GM13977 (cell line): ENCODE measurements around the gene KRT5.

ENCODE experiments used
- DNase-seq: peaks from one replicate; pipeline ENCODE4 v3.0.0; 2012; ENCODE audit warnings: low spot score
- CTCF ChIP-seq: IDR thresholded peaks from 2 replicates; pipeline ENCODE4 v1.5.1; 2012; ENCODE audit warnings: mild to moderate bottlenecking, control low read depth; ENCODE audit not compliant: insufficient read depth; ENCODE audit errors: extremely low read depth, missing control alignments
- in situ Hi-C: fragments of 300-500 bp; cut with MboI; formaldehyde crosslinking; loops from one replicate; pipeline ENCODE4 v1.12.0; 2022; ENCODE audit warnings: low sequenced_read_pairs, low pct_unique_long_range_greater_than_20kb, mixed read lengths, inconsistent platforms; ENCODE audit not compliant: unreplicated experiment

Gene KRT5

GRCh38 chr12:52519826-52520662 is at the start of gene KRT5:
TSS of gene KRT5 (minus strand) at chr12:52520394. CDS start at chr12:52520296, 98 bp downstream.
- in situ Hi-C loops, result no loop called here
- no peak for DNase-seq

GRCh38 chr12:52568111-52568510 is 47.9 kb upstream of the KRT5 start:
- in situ Hi-C loops, result no loop called here
- no peak for TF ChIP-seq CTCF
- DNase-seq, result no peak

More at GRCh38 chr12:52519826-52520662, at the start of gene KRT5:
- TF ChIP-seq CTCF, result no peak

GRCh38 chr12:52566847-52567291 is 46.7 kb upstream of the KRT5 start:
- no peak for TF ChIP-seq CTCF
- DNase-seq, result no peak
- in situ Hi-C loops, result no loop called here

GRCh38 chr12:52564582-52564981 is 44.4 kb upstream of the KRT5 start:
- TF ChIP-seq CTCF, result no peak
- no peak for DNase-seq
- in situ Hi-C loops, result no loop called here

GRCh38 chr12:52561880-52562449 is 41.8 kb upstream of the KRT5 start:
- no peak for DNase-seq
- in situ Hi-C loops, result no loop called here
- no peak for TF ChIP-seq CTCF

GRCh38 chr12:52559979-52560378 is 39.8 kb upstream of the KRT5 start:
- DNase-seq, result no peak
- no peak for TF ChIP-seq CTCF
- in situ Hi-C loops, result no loop called here
